ENCODE results near the gene FRMD5.

FRMD5 gene

DNA sequence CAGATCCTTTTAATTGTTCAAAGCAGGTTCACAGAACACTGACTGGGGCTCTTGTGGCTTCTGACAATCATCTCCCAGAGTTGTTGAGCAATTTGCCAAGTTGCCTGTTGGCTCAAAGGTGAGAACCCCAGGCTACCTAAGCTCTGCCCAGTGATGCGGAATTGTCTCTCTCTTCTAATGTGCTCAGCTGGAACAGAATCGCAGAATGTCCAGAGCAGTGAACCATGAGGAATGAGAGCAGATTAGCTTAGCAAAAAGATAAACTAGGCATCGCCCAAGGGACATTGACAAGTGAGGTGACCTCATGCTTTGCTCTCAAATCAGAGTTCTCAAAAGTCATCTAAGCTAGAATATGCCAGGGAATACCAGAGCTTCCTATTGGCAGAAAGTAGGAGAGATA lies 220.2 kb downstream of the FRMD5 start:
- no peak for DNase-seq (ENCODE audit: low spot score)

DNA sequence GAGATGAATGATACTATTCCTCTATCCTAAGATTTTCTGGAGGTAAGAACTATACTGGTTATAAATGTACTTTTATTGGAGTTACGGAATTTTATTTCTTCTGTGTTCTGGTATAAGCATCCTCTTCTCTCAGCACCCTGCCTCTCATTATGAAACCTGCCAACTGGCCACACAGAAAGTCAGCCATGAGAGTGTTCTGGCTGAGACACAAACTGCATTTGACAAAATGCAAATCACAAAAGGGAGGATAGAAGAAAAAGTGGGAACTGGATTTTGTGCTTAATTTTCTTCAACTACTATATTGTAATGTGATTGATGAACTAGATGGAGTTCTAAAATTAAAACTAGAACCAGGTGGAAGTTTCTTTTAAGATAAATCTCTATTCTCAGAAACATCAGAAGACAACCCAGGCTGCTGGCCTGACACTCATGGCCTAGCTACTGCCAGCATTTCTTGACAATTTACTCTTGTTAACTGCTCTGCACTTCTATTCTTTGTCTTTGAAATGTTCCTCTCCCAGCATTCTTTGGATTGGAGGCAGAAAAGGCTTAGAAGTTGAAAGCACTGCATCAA lies 225.2 kb downstream of the FRMD5 start:
- no peak for DNase-seq (ENCODE audit: low spot score)

DNA sequence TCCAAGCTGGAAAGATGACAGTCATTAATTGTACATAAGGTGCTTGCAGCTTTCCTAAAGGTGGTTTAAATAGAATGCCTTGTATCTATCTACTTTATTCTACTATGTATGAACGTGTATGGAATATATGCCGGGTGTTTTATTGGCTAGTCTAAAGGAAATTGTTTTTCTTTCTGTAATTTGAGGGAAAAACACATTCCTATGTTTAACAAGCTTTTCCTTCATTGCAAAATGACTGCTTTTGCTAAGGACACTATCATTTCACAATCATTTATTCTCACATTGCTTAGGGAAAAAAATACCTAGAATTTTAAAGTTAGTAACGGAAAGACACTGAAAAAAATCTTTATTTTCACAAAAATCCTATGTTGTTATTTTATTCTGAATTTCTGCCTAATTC lies 226.5 kb downstream of the FRMD5 start:
- DNase-seq (ENCODE audit: low spot score), result no peak

DNA sequence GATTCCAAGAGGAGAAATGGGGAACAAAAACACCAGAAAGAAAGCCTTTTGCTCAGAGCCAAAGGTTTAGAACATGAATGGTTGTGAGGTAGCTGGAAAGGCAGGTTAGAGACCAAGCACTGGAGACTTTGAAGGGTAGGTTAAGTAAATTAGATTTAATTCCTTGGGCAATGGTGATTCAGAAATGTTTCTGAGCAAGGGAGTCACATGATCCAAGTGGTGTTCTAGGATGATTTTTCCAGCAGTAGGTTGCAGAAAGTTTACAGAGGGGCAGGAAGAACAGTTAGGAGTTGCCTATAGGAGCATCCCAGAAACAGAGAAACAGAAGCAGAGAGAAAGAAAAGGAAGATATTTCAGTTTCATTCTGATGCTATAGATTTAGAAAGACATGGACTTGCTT lies 228.4 kb downstream of the FRMD5 start:
- DNase-seq (ENCODE audit: low spot score), result no peak

DNA sequence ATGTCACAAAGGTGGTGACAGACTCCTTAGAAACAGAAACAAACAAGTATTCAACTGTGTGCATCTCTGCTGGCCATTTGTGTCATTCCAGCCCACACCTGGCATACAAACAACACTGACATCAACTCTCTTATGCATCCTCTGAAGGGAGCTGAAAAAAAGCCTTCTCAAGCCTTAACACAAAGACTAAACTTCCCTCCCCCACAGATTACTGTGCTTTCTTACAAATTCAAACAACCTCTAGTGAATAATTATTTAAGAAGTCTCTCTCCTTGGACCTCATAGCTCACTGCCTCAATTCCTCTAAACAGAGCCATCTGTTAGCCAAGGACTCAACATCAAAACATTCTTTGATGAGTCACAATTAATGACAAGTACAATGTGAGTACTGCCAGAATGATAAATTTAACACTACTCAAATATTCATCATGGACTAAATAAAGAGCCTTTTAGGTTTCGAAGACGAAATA lies 236.2 kb downstream of the FRMD5 start:
- no peak for DNase-seq (ENCODE audit: low spot score)

DNA sequence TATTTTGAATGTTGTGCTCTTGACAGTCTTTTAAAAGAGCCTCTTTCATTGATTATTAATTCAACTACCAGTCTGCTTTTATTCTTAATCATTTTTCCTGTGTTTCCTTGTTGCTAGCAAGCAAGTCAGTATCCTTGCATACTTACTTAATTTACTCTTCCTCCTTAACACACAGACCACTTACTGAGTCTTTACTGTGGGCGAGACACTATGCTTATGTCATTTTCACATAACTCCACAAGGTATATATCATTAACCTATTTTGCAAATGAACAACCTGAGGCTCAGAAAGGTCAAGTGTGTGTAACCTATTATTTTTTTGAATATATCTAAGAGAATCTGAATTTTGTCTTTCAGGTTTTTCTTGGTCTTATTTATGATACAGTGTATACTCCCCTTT lies 237.3 kb downstream of the FRMD5 start:
- DNase-seq (ENCODE audit: low spot score), result no peak

DNA sequence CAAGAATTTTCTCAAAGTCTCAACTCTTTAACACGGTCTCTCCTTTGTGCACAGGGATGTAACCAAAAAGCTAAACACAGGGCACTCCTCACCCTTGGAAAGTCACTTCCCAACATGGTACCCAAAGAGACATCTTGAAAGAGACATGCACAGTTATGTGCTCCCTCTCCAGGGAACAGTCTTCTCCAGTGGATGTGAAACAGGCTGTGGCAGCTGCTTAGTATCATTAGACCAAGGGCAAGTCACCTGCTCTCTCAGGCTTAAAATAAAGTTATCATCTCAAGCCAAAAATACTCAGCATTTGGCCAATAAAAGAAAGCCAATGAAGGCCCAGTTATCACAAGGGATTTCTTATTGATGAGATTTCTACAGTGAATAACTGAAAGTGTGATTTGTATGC lies 239.9 kb downstream of the FRMD5 start:
- DNase-seq (ENCODE audit: low spot score), result no peak

DNA sequence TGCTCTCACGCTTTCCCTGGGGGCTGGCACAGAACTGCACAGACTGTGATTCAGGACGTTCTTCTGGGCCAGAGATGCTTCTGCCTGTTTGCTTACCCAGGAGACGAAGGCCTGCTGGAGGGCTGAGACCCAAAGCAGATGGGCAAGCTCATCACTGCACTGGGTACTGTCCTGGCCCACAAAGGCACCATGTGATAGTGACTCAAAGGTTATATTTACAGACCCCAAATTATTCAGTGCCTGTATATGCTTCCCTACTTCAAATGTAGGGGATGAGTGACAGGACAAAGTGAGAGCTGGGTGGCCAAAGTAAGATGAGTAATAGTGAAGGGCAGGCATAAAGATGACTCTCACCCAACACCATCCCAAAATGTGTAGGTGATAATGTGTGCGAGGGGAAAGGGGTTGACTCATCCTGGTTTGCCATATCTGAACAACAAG lies 240.9 kb downstream of the FRMD5 start:
- DNase-seq (ENCODE audit: low spot score), result no peak

DNA sequence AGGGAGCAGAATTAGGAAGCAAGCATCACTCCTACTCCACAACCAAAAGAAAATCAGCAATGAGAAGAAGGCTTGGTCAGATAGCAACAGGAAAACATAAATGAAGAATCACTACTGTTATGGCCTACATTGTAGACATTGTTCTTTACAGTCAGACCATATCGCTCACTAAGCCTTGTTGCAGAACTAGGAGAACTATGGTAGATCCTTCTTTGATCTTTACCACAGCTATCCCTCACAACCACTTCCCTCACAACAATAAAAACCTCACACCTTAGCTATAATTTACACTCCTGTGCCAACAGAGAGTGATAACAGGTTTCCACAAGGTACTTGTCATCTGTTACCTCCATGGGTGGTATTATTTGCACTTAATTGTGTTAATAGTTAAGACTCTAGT lies 241.7 kb downstream of the FRMD5 start:
- no peak for DNase-seq (ENCODE audit: low spot score)

DNA sequence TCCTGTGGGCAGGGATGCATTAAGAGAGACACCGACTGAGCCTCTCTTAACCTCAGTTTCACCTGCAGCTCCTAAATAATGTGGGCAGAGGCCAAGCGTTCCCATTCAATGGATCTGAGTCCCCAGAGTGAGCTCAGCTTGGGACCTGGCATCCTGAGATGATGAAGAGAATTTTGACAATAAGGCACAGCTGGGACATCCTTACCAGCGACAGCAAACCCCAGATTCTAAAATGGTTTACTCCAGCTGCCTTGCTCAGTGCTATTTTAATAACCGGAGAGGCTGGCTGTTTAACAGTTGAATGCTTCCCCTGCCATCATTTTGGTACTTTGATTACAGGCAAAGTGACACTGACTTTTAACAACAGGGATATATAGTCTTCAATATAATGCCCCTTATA lies 244.5 kb downstream of the FRMD5 start:
- no peak for DNase-seq (ENCODE audit: low spot score)

DNA sequence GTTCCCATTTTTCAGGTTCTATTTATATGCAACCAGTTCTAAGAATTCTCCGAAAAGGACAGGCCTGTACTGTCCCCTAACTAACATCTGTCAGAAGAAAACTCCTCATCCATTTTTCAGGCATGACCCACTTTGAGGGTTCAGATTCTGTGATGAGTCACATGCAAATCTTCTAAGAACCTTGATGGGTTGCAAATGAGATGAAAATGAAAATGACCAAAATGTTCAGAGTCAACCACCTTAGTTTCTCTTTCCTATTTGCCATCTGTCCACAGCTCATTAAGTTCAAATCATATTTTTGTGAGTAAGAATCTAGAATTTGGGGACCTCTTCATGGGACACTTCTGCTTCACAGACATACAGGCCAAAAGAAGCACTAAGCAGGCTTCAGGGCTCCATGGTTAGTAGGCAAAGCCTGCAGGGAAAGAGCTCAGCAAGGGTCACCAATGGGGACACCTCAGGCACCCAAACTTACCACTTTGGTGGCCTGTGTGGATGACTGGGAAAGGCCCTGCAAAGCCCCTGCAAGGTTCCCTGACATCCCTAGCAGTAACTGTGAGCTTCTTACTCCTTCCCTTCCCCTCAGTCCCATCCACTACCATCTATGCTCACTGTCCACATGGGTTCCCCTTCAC lies 246.3 kb downstream of the FRMD5 start:
- DNase-seq (ENCODE audit: low spot score), result no peak

DNA sequence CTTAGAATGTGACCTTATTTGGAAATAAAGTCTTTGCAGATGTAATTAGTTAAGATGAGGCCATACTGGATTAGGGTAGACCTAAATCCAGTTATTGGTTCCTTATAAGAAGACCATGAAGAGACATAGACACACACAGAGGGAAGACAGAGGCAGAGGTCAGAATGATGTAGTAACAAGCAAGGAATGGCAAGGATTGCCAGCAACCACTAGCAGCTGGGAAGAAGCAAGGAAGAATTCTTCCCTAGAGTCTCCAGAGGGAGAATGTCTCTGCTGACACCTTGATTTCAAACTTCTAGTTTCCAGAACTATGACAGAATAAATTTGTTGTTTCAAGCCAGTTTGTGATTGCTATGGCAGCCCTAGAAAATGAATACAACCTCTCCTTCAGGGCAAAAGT lies 251.6 kb downstream of the FRMD5 start:
- DNase-seq (ENCODE audit: low spot score), result no peak

DNA sequence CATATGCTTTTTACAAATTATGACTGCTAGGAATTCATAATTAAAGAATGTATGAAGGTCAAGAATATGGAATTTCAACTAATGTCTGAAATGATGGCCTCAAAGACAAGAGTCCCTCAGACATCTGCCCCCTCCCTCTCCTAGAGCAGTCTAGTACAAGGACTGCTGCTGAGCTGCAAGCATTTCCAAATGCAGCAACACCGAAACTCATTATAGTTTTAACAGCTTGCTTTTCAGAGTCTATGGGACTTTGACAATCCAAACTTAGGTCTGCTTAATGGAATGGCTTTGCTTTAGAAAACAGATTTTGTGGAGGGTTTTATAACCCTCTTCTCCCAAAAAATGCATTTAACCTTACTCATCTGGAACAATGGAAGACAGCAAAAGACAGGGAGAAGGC lies 252.9 kb downstream of the FRMD5 start:
- DNase-seq (ENCODE audit: low spot score), result no peak

DNA sequence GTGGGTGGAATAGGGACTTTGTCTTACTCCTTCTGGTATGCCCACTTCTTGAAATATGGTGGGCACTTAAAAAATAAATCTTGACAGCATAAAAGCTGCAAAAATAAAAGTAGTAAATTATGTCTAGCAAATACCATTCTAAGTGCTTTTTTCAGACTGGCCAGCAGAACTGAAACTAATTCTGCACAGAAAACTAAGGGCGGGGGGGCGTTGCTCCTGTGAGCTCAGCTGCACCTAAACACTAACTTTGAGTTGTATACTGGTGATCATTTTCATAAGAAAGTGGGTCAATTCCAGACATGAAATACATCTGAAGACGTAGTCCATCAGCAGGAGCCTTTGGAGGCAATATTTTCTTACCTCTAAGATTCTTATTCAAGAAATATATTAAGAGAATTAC lies 253.5 kb downstream of the FRMD5 start:
- DNase-seq (ENCODE audit: low spot score), result no peak

DNA sequence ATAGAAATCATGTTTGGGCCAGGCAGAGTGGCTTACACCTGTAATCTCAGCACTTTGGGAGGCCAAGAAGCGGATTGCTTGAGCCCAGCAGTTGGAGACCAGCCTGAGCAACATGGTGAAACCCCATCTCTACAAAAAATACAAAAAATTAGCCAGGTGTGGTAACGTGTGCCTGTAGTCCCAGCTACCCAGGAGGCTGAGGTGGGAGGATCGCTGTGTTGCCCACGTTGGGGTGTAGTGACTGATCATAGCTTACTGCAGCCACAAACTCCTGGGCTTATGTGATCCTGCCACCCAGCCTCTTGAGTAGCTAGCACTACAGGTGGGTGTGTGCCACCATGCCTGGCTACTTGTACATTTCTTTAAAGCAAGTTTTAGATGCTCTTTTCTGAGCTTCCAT lies 254.0 kb downstream of the FRMD5 start:
- DNase-seq (ENCODE audit: low spot score), result no peak

DNA sequence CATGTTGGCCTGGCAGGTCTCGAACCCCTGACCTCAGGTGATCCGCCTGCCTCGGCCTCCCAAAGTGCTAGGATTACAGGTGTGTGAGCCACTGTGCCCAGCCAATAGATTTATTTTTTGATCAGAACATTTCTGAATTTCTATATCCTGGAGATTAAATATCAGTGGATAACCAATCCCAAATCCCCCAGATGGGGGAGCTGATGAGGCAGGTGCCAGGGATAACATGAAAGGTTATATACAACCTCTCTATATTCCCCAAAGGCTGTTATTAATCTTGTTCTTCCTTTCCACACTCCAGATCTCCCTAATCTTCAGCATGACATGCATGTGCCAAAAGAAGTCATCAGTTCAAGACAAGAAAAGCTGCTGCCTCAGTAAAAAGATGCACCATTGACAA lies 256.0 kb downstream of the FRMD5 start:
- DNase-seq (ENCODE audit: low spot score), result no peak

DNA sequence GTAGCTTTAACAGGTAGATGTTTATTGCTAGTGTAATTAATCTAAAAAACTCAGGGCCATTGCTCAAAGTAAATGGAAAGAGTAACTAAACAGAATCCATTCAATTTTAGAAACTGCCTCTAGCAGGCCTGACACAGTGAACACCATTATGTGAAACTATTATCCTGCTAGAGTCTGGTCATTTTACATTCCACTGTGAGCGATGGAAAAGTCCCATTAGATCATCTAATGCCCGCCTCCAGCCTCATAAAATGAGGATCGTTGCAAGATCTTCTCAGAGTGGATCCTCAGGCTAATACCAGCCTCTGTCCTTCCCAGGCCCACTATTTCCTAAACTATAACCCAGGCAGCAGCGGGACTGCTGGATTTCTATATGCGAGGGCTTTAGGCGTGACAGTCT lies 260.6 kb downstream of the FRMD5 start:
- no peak for DNase-seq (ENCODE audit: low spot score)

DNA sequence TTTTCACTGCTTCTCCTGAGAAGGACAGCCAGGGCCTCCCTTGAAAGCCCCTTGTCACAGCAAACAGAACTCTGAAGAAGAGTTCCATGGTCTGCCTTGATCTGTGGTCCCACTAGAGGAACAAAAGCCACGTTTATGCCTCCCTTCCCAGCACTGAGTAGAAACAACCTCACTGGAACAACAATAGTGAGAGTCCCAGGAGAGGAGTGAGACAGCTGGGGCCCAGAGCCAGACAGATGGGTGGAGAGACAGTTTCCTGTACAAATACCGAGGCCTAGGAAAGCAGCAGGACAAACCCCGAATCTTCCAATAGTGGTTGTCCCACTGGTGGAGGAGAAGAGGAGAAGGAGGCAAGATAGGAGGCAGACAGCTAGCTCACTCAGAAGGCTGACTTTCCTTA lies 262.2 kb downstream of the FRMD5 start:
- no peak for DNase-seq (ENCODE audit: low spot score)

DNA sequence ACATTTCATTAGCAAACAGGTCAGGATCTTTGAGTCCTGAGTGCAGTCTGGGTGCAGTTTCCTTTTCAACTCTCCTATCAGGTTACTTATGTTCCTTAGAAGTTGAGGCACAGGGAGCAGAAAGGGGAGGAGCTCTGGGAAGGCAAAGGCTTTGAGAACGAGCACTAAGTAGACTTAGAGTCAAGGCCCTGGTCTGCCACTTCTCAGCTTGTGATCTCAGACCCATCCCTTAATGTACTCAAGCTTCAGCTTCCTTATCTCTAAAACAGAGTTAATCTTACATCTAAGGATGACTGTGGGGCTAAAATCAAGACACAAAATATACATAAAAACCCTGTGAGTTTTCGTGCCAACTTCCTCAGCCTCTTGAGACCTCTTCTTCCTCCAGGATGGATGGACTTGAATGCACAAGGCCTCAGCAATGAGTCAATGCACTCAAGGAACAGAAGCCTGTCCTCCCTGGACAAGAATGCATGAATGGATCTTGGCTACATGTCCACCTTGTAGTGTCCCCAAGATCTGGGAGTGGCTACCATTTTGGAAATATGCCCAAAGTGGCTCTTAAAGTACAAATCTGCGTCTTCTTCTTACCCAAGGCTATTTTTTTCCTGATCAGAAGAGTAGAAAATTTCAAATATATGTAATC lies 263.2 kb downstream of the FRMD5 start:
- DNase-seq (ENCODE audit: low spot score), result no peak

DNA sequence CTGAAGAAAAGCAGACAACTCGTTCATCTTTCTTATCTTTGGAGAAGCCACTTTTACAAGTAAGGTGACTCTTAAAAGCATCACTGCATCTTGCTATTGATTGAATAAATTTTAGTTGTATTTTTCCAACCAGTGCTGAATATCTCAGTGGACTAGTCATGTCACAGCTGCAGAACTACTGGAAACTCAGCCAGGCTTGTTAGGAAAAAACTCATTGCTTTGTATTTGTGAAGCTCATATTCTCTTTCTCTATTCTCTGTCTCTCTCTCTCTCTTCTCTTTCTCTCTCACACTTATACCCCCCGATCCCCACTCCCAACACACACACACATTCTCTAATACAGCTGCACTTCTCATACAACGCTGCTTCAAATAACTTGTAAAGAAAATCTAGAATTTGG lies 264.0 kb downstream of the FRMD5 start:
- no peak for DNase-seq (ENCODE audit: low spot score)

DNA sequence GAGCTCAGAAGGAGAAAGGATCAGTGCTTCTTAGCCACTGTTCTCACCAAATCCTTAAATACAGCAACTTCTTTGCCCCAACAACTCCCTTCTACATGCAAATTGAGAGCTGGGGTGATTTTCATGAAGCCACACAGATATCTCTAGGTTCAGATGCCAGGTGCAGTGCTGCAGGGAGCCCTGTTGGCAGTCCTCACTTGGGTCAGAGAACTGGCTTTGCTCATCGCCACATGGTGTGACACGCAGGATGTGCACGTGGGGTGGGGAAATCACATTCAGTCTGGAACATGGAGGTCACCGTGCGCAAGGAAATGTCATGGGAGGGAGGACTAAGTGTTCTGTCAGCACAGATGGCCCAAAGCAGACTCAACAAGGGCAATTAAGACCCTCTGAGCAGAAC lies 264.5 kb downstream of the FRMD5 start:
- no peak for DNase-seq (ENCODE audit: low spot score)

DNA sequence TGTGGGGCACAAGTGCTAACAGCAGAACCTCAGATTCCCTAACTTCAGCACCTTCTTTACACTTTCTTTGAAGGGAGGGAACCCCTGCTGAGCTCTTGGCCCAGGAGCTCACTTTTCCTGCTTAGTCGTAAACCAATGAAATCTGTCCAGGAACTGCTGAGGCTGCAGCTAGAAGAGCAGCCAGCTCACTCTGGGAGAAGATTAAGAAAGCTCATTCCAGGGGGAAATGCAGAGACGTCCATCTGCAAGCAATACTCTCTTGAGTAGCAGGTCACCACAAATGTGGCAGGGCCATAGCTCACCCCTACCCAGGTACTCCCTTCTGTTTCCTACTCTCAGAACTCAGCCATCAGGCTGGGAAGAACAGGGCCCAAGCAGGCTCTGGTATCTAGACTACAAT lies 265.0 kb downstream of the FRMD5 start:
- no peak for DNase-seq (ENCODE audit: low spot score)

DNA sequence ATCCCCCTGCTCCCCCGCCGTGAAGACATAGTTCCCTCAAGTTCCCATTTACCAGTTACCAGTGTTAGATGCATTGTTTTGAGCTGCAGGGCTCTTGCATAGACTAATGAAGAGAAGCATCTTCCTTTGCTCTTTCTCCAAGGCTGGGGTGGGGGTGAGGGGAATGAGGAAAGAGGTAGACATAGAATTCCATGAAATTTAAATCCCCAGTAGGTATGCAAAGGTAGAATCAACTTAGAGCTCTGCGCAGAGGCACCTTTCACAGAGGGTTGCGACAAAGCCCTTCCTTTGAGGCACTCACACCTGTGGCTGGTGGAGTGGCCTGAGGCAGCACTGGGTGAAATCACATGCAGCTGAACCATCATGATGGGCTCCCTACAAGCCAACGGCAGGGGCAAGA lies 266.9 kb downstream of the FRMD5 start:
- no peak for DNase-seq (ENCODE audit: low spot score)

DNA sequence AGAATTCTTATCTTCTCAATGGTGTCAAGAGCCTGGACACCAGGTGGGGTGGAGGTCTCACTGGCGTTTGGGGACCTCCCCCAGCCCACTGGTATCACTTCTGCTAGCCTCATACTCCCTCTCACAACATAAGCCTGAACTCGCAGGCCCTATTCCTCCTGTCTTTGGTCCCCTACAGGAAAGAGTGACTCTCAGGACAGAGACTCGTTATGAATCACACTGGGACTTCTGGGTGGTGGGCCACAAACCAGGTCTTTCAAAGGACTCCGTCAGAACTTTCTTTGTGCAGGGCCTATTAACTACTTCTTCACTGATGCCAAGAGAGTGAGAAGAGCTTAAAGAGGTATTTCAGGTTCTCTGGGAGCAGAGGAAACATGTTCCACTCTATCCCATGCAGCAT lies 267.9 kb downstream of the FRMD5 start:
- DNase-seq (ENCODE audit: low spot score), result no peak

Measured in CD4-positive, alpha-beta T cell treated with Interleukin-6 at 100 ng/mL for 8 hours (primary cell).